ENCODE results near the gene HLA-E.

DNA sequence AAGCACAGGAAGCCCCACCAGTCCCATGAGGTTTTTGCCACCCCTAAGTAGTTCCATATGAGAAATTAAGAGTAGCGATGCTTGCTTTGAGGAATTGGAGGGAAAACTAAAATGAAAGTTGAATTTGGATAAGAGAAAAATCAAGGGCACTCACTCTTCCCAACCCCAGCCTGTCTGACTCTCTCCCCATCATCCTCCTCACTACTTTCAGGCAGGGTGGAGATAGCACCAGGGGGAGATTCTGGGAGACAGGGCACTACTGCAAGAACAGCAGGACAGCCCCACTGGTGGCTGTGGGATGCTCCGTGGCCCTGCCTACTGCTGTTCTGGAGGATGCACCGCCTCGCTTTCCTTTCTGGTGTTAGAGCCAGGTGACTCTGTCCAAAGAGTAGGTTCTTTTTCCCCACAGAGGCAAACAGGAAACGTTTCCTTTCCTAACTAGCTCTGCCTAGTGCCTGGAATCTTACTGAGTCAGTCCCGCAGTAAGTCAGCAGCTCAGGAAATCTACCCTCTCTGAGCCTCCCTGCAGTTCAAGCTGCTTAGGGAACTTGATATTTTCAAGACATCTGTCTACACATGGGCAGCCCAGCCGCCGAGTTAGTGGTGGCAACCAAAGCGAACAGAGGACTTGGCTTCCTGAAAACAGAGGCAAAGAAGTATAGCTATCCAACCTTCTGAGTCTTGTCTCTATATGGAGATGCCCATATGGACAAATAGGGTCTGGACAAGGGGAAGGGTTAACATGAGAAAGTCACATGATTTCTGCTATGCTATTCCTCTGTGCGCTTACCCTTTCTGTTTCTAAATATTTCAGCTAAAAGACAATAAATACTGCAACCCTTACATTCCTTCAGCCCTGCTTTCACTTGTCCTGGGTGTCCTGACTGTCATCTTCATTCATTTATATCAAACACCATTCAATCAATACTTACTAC, 11.4 kb downstream of the HLA-E start:
- TF ChIP-seq GABPA (IDR thresholded peaks at IDR 0.05; ENCODE audit: low read depth), result no peak
- TF ChIP-seq, protein P1, sequence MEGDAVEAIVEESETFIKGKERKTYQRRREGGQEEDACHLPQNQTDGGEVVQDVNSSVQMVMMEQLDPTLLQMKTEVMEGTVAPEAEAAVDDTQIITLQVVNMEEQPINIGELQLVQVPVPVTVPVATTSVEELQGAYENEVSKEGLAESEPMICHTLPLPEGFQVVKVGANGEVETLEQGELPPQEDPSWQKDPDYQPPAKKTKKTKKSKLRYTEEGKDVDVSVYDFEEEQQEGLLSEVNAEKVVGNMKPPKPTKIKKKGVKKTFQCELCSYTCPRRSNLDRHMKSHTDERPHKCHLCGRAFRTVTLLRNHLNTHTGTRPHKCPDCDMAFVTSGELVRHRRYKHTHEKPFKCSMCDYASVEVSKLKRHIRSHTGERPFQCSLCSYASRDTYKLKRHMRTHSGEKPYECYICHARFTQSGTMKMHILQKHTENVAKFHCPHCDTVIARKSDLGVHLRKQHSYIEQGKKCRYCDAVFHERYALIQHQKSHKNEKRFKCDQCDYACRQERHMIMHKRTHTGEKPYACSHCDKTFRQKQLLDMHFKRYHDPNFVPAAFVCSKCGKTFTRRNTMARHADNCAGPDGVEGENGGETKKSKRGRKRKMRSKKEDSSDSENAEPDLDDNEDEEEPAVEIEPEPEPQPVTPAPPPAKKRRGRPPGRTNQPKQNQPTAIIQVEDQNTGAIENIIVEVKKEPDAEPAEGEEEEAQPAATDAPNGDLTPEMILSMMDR (IDR thresholded peaks at IDR 0.05; ENCODE audit: insufficient read depth, low read length), result no peak

Measured in HL-60 (cell line).